T-helper 2 cell treated with Interferon-gamma antibody and Interleukin-4, amounts not matched to agents 100 ng/mL and 5 ng/mL, for 36 hours (primary cell): ENCODE measurements around the gene INHA. TPM values are rescaled to one million over a fixed set of nuclear protein-coding genes. Genes with fewer than 3 reads are reported as not detected.

Source experiments
- intact Hi-C: fragments of 100-400 bp; cut with micrococcal nuclease; formaldehyde crosslinking; loops from one replicate; pipeline ENCODE4 v1.15.1; 2023
- total RNA-seq: library from RNA; stranded (reverse); gene quantifications from 2 replicates; pipeline ENCODE4 v1.2.3, GENCODE V29; 2022

The INHA gene
- total RNA-seq, 1 donor from 2014 or later = not detected

GRCh38 chr2:219556413-219556812, 15.7 kb upstream of the INHA start:
- intact Hi-C loops = no loop called here

- intact Hi-C loops = no loop called here
Observed at GRCh38 chr2:219557320-219557719, 14.8 kb upstream of the INHA start.

- intact Hi-C loops = no loop called here
Observed at GRCh38 chr2:219557791-219558785, 14.0 kb upstream of the INHA start.

GRCh38 chr2:219559156-219559915, 12.8 kb upstream of the INHA start:
- intact Hi-C loops = no loop called here

- intact Hi-C loops = no loop called here
Observed at GRCh38 chr2:219560037-219560892, 11.8 kb upstream of the INHA start.

- intact Hi-C loops = no loop called here
Observed at GRCh38 chr2:219560893-219561178, 11.3 kb upstream of the INHA start.

GRCh38 chr2:219561179-219562048, 10.7 kb upstream of the INHA start:
- intact Hi-C loops = no loop called here

GRCh38 chr2:219562049-219563020, 9.8 kb upstream of the INHA start:
- intact Hi-C loops = no loop called here

GRCh38 chr2:219563271-219563928, 8.7 kb upstream of the INHA start:
- intact Hi-C loops = no loop called here

- intact Hi-C loops = no loop called here
Observed at GRCh38 chr2:219565130-219566080, 6.7 kb upstream of the INHA start.

GRCh38 chr2:219566640-219567039, 5.5 kb upstream of the INHA start:
- intact Hi-C loops = no loop called here

- intact Hi-C loops = no loop called here
Observed at GRCh38 chr2:219567131-219567530, 5.0 kb upstream of the INHA start.

GRCh38 chr2:219567791-219568361, 4.2 kb upstream of the INHA start:
- intact Hi-C loops = no loop called here

GRCh38 chr2:219569041-219569440, 3.1 kb upstream of the INHA start:
- intact Hi-C loops = no loop called here

- intact Hi-C loops = no loop called here
Observed at GRCh38 chr2:219569635-219570034, 2.5 kb upstream of the INHA start.

- intact Hi-C loops = no loop called here
Observed at GRCh38 chr2:219570194-219570923, 1.8 kb upstream of the INHA start.

- intact Hi-C loops = no loop called here
Observed at GRCh38 chr2:219570924-219571310, 1.2 kb upstream of the INHA start.
